ENCODE data around the gene PPCS.

The PPCS gene

DNA sequence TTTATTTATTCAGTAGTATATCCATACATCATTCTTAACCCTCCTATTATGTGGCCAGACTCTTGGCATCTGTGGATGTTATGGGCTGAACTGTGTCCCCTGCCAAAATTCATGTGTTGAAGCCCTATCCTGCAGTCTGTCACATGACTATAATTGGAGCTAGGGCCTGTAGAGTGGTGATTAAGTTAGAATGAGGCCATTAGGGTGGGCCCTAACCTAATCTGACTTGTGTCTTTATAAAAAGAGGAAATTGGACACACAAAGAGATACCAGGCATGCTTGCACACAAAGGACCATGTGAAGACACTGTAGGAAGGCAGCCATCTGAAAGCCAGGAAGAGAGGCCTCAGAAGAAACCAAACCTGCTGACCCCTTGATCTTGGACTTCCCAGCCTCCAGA, 7.1 kb upstream of the PPCS start:
- TF ChIP-seq POLR2AphosphoS5 (IDR thresholded peaks at IDR 0.05; ENCODE audit: low read depth, low read length) (no peak), FOXP2 (optimal IDR thresholded peaks at IDR 0.05; ENCODE audit: borderline replicate concordance, extremely low read depth, extremely low read length, insufficient read depth) (no peak), SIN3A (IDR thresholded peaks at IDR 0.05; ENCODE audit: borderline replicate concordance, insufficient read depth, low read length) (no peak), TAF1 (IDR thresholded peaks at IDR 0.05; ENCODE audit: borderline replicate concordance, insufficient read depth, low read length) (no peak)
- TF ChIP-seq, protein P1, sequence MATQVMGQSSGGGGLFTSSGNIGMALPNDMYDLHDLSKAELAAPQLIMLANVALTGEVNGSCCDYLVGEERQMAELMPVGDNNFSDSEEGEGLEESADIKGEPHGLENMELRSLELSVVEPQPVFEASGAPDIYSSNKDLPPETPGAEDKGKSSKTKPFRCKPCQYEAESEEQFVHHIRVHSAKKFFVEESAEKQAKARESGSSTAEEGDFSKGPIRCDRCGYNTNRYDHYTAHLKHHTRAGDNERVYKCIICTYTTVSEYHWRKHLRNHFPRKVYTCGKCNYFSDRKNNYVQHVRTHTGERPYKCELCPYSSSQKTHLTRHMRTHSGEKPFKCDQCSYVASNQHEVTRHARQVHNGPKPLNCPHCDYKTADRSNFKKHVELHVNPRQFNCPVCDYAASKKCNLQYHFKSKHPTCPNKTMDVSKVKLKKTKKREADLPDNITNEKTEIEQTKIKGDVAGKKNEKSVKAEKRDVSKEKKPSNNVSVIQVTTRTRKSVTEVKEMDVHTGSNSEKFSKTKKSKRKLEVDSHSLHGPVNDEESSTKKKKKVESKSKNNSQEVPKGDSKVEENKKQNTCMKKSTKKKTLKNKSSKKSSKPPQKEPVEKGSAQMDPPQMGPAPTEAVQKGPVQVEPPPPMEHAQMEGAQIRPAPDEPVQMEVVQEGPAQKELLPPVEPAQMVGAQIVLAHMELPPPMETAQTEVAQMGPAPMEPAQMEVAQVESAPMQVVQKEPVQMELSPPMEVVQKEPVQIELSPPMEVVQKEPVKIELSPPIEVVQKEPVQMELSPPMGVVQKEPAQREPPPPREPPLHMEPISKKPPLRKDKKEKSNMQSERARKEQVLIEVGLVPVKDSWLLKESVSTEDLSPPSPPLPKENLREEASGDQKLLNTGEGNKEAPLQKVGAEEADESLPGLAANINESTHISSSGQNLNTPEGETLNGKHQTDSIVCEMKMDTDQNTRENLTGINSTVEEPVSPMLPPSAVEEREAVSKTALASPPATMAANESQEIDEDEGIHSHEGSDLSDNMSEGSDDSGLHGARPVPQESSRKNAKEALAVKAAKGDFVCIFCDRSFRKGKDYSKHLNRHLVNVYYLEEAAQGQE (IDR thresholded peaks at IDR 0.05; ENCODE audit: insufficient read depth in 1 of 2, low read depth in 2 of 2, low read length in 2 of 2) = no peak

DNA sequence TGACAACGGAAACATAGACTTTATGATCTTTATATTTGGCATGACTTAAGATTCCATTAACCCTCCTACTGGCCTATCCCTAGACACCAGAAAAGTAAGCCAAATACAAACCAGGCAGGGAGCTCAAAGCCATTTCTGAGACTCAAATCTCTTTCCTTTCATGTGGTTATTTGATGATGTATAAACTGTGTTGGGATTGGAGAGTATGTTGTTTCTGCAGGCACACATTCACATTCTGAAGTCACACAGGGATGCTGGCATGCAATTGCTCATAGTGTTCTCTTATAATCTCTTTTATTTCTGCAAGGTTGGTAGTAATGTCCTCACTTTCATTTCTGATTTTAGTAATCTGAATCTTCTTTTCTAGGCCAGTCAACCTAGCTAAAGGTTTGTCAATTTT, 6.3 kb upstream of the PPCS start:
- no peak for TF ChIP-seq FOXP2 (optimal IDR thresholded peaks at IDR 0.05; ENCODE audit: borderline replicate concordance, extremely low read depth, extremely low read length, insufficient read depth)
- no peak for TF ChIP-seq TAF1 (IDR thresholded peaks at IDR 0.05; ENCODE audit: borderline replicate concordance, insufficient read depth, low read length)
- no peak for TF ChIP-seq SIN3A (IDR thresholded peaks at IDR 0.05; ENCODE audit: borderline replicate concordance, insufficient read depth, low read length)
- no peak for TF ChIP-seq POLR2AphosphoS5 (IDR thresholded peaks at IDR 0.05; ENCODE audit: low read depth, low read length)
- TF ChIP-seq, protein P1 (IDR thresholded peaks at IDR 0.05; ENCODE audit: insufficient read depth in 1 of 2, low read depth in 2 of 2, low read length in 2 of 2) = no peak

DNA sequence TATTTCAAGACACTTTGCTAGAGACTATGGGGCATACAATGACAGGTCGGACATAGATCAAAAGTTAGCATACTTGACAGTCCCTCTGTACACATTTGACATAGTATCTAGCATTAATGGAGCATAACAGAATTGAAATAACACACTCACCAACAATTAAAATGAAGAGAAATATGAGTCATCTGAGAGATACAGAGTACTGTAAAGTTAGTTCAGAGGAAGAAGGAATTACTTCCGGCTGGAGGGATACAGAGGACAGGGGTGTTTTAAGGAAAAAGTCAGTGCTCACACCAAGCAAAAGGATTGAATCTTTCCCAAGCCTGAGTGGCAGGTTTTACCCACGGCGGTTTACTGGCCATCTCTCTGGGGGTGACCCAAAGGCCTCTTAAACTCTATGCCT, 3.0 kb upstream of the PPCS start:
- TF ChIP-seq SIN3A (IDR thresholded peaks at IDR 0.05; ENCODE audit: borderline replicate concordance, insufficient read depth, low read length) (no peak), FOXP2 (optimal IDR thresholded peaks at IDR 0.05; ENCODE audit: borderline replicate concordance, extremely low read depth, extremely low read length, insufficient read depth) (no peak), TAF1 (IDR thresholded peaks at IDR 0.05; ENCODE audit: borderline replicate concordance, insufficient read depth, low read length) (no peak), POLR2AphosphoS5 (IDR thresholded peaks at IDR 0.05; ENCODE audit: low read depth, low read length) (no peak)
- TF ChIP-seq, protein P1 (IDR thresholded peaks at IDR 0.05; ENCODE audit: insufficient read depth in 1 of 2, low read depth in 2 of 2, low read length in 2 of 2) = no peak

DNA sequence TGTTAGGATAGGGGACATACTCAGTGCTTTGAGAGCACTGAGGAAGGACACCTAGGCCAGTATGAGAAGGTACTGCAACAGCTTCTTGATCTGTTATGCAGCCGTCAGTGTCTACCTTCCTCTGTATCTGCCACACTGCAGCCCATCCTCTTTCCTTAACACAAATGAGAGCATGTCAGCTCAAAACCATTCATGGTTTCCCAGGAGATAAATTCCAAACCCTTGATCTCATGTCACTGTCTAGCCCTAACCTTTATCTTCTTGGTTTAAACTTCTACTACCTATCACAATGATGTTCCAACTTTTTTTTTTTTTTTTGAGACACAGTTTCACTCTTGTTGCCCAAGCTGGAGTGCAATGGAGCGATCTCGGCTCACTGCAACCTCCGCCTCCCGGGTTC, 1.9 kb upstream of the PPCS start:
- no peak for TF ChIP-seq TAF1 (IDR thresholded peaks at IDR 0.05; ENCODE audit: borderline replicate concordance, insufficient read depth, low read length)
- no peak for TF ChIP-seq SIN3A (IDR thresholded peaks at IDR 0.05; ENCODE audit: borderline replicate concordance, insufficient read depth, low read length)
- no peak for TF ChIP-seq POLR2AphosphoS5 (IDR thresholded peaks at IDR 0.05; ENCODE audit: low read depth, low read length)
- TF ChIP-seq, protein P1 (IDR thresholded peaks at IDR 0.05; ENCODE audit: insufficient read depth in 1 of 2, low read depth in 2 of 2, low read length in 2 of 2) = no peak
- TF ChIP-seq FOXP2 (optimal IDR thresholded peaks at IDR 0.05; ENCODE audit: borderline replicate concordance, extremely low read depth, extremely low read length, insufficient read depth) = no peak

DNA sequence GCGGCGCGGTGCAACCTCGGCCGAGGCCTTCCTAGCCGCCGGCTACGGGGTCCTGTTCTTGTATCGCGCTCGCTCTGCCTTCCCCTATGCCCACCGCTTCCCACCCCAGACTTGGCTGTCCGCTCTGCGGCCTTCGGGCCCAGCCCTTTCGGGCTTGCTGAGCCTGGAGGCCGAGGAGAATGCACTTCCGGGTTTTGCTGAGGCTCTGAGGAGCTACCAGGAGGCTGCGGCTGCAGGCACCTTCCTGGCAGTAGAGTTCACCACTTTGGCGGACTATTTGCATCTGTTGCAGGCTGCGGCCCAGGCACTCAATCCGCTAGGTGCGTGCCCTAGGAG, 379 bp downstream of the PPCS start:
- TF ChIP-seq FOXP2 (optimal IDR thresholded peaks at IDR 0.05; ENCODE audit: borderline replicate concordance, extremely low read depth, extremely low read length, insufficient read depth) = no peak
- TF ChIP-seq TAF1 (IDR thresholded peaks at IDR 0.05; ENCODE audit: borderline replicate concordance, insufficient read depth, low read length) = no peak
- TF ChIP-seq SIN3A (IDR thresholded peaks at IDR 0.05; ENCODE audit: borderline replicate concordance, insufficient read depth, low read length) = no peak; the same call in 1 of the 2 replicates
- TF ChIP-seq, protein P1 (IDR thresholded peaks at IDR 0.05; ENCODE audit: insufficient read depth in 1 of 2, low read depth in 2 of 2, low read length in 2 of 2) = no peak
- no peak; the same call in 1 of the 2 replicates for TF ChIP-seq POLR2AphosphoS5 (IDR thresholded peaks at IDR 0.05; ENCODE audit: low read depth, low read length)
